ENCODE data around the gene SMIM33. TPM values are rescaled to one million over a fixed set of nuclear protein-coding genes. Genes with fewer than 3 reads are reported as not detected.

The SMIM33 gene
- not detected in 5 replicates for total RNA-seq (2022; extraction: Qiagen RNA extraction)

GRCh38 chr5:139470821-139471300, at the start of gene SMIM33:
SMIM33 (plus strand) TSS chr5:139471004; CDS start chr5:139471122, 118 bp downstream.

GRCh38 chr5:139439013-139439903, 31.5 kb upstream of the SMIM33 start, which contains the start of gene DNAJC18:
DNAJC18 (minus strand) TSS chr5:139439525; CDS start chr5:139439445, 80 bp downstream.

GRCh38 chr5:139462586-139463276, 8.1 kb upstream of the SMIM33 start, which contains the start of gene ECSCR:
ECSCR (minus strand) TSS chr5:139462743; CDS start chr5:139462670, 73 bp downstream.

GRCh38 chr5:139482050-139482889, 11.5 kb downstream of the SMIM33 start, which contains the start of gene STING1:
STING1 (minus strand) TSS chr5:139482758; CDS start chr5:139481704, 1,054 bp downstream.

Other genes starting within 250 kb of the SMIM33 start
- gene MATR3, start 177.3 kb upstream of the SMIM33 start, total RNA-seq (2022; extraction: Qiagen RNA extraction): 152 to 191 TPM (median 164 TPM) in 5 replicates
- 84.3 to 93.3 TPM (median 87.5 TPM) in 5 replicates for gene PAIP2, start 129.2 kb upstream of the SMIM33 start, total RNA-seq (2022; extraction: Qiagen RNA extraction)
- 0.97 to 1.6 TPM (median 1.5 TPM) in 5 replicates for gene SLC23A1, start 87.7 kb upstream of the SMIM33 start, total RNA-seq (2022; extraction: Qiagen RNA extraction)
- 0.13 TPM in 1 of 5 replicates, not detected in the others for gene MZB1, start 81.1 kb upstream of the SMIM33 start, total RNA-seq (2022; extraction: Qiagen RNA extraction)
- 0.18 to 0.25 TPM (median 0.20 TPM) in 5 replicates for gene PROB1, start 75.9 kb upstream of the SMIM33 start, total RNA-seq (2022; extraction: Qiagen RNA extraction)
- gene SPATA24, start 66.9 kb upstream of the SMIM33 start, total RNA-seq (2022; extraction: Qiagen RNA extraction): 4.3 to 7.1 TPM (median 4.8 TPM) in 5 replicates
- gene DNAJC18, start 31.5 kb upstream of the SMIM33 start, total RNA-seq (2022; extraction: Qiagen RNA extraction): 4.8 to 8.2 TPM (median 8.1 TPM) in 5 replicates
- gene ECSCR, start 8.3 kb upstream of the SMIM33 start, total RNA-seq (2022; extraction: Qiagen RNA extraction): not detected in 5 replicates
- 0.66 to 0.97 TPM (median 0.91 TPM) in 5 replicates for gene STING1, start 11.8 kb downstream of the SMIM33 start, total RNA-seq (2022; extraction: Qiagen RNA extraction)
- gene UBE2D2, start 90.3 kb downstream of the SMIM33 start, total RNA-seq (2022; extraction: Qiagen RNA extraction): 124 to 176 TPM (median 169 TPM) in 5 replicates
- gene CXXC5, start 177.3 kb downstream of the SMIM33 start, total RNA-seq (2022; extraction: Qiagen RNA extraction): 15.0 to 17.5 TPM (median 15.4 TPM) in 5 replicates